ENCODE results near the gene RNF41. TPM values are rescaled to one million over a fixed set of nuclear protein-coding genes. Genes with fewer than 3 reads are reported as not detected.
A peak's percentile ranks its signal among the peaks of the same experiment; 100 is the strongest.
"Not testable (repeated sequence)": the region's sequence is repeated elsewhere in the genome, so short reads cannot be mapped to it uniquely, and the experiment has no call there.

RNF41 gene
- 10 to 100 TPM; 43.5 to 63.2 (median 47.0) TPM for total RNA-seq
- 17.4 TPM for polyA plus RNA-seq
- long read RNA-seq, donor 1, full-length matches to known transcripts: 41 of 66 reads
- long read RNA-seq, donor 1, partial matches to known transcripts: 9 of 66 reads
- long read RNA-seq, donor 1, other reads (novel, unspliced or antisense): 16 of 66 reads
- long read RNA-seq, donor 2, full-length matches to known transcripts: 18 of 21 reads
- long read RNA-seq, donor 2, partial matches to known transcripts: 2 of 21 reads
- long read RNA-seq, donor 2, other reads (novel, unspliced or antisense): 1 of 21 reads
- long read RNA-seq, donor 3, full-length matches to known transcripts: 240 of 303 reads
- long read RNA-seq, donor 3, partial matches to known transcripts: 20 of 303 reads
- long read RNA-seq, donor 3, other reads (novel, unspliced or antisense): 43 of 303 reads
- long read RNA-seq, donor 4, full-length matches to known transcripts: 17 of 27 reads
- long read RNA-seq, donor 4, partial matches to known transcripts: 5 of 27 reads
- long read RNA-seq, donor 4, other reads (novel, unspliced or antisense): 5 of 27 reads

DNA sequence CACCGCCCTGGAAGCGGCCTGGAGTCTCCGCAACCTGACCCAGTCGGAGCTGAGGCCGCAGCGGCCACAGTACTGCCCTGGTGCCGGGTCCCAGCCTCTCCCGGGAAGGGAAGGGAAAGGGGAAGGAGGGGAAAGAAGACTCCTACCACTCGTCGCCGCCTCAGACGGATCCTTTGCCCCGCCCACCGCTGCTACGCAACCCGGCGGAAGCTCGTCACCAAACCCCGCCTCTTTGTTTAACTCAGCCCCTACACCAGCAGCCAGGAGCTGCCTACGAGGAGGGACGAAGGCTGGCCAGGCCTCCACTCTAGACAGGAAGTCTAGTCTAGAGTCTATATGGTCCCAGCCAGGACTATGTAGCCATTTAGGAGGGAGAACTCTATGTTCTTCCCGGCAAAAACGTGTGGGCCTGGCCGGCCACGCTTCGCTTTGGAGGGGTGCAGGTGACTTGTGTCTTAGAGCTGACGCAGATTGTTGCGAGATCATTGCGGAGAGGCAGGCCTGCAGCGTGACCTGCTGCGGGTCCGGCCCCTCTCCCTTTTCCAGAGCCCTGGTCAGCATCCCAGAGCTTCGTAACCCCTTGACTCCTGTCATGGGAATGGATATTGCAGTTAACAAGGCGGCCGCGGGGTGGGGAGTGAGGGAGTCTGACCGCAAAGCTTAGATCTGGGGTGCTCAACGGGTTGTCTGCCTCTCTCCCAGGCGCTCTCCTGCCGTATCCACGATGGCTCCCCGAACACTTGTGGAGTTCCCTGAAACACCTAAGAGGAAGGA, at the start of gene RNF41:
TSS of gene RNF41 (minus strand) at position 166 of the 774 bp plus-strand sequence. CDS start 7,875 bp downstream, outside the sequence.
- ATAC-seq (peak; percentile 93 to 94), DNase-seq (peak; percentile 98 to 99 (median 99))
- WGBS: under 1% methylated on average over 42 of the region's 42 CpGs
- peak within 1 kb of the TSS; percentile 75 for H3K4me3 ChIP-seq (ENCODE audit: low read length)
- H3K27me3 ChIP-seq (ENCODE audit: control insufficient read depth, insufficient read depth): no peaks in the 10 kb centered on the region
- H3K9me3 ChIP-seq (ENCODE audit: control insufficient read depth, low read length): no peaks in the 10 kb centered on the region
- intact Hi-C loops (cut with DNase I): no loop called here
- peaks cover 2% of the 10 kb centered on the region for H3K4me1 ChIP-seq (ENCODE audit: control insufficient read depth, insufficient read depth, low read length)
- H3K27ac ChIP-seq (ENCODE audit: low read length): peak within 1 kb of the TSS; percentile 99

DNA sequence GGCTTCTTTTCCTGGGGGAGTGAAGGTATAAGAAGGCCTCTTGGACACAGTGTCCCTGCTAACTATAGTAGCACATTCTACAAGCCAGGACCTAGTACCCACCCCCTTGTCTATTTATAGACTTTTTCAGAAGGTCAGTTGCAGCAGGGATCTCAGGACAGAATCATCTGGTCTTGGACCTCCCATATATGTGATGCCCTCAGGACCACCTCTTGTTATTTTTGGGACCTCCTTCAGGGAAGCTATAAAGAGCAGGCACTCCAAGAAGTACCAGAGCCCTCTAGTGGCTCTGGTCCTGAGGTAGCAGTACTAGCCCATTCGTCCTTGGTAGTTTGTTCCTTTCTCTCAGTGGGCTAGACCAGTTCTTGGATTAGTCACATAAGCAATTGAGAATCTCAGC, 49.3 kb upstream of the RNF41 start:
- WGBS: 15% methylated on average over 1 of the region's 1 CpG
- intact Hi-C loops (cut with DNase I): no loop called here
- no peak overlapping the region for H3K4me3 ChIP-seq (ENCODE audit: low read length)
- peak; percentile 22 to 52 for ATAC-seq
- no peaks in the 10 kb centered on the region for H3K4me1 ChIP-seq (ENCODE audit: control insufficient read depth, insufficient read depth, low read length)
- H3K27ac ChIP-seq (ENCODE audit: low read length): peak overlapping the region; percentile 65
- no peaks in the 10 kb centered on the region for H3K9me3 ChIP-seq (ENCODE audit: control insufficient read depth, low read length)
- no peak for DNase-seq
- no peaks in the 10 kb centered on the region for H3K27me3 ChIP-seq (ENCODE audit: control insufficient read depth, insufficient read depth)

DNA sequence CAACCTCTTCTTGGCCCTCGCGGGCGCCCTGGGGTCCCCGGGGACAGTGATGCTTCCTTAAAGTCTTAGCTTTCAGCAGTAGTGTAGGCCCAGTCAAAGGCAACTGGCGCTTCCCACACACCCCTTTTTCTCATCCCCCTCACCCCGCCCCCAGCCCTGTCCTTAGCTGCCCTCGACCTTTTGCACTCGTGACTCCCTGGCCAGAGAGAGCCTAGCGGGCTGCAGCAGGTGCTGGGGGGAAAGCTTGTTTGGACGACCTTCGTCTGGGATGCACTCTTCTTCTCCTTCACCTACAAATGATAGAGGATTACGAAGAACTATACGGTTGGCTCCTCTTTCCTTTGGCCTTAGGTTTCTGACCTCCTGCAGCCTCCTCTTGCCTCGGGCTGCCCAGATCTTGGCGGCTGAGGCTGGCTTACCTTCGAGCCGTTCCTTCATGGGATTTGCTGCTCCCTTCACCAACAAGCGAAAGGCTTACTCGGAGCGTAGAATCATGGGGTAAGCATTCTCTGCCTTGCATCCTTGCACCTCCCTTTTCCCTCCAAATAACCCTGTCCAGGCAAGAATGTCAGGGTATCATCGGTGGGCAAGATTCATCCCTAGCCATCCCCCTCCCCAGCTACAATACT, 45.8 kb upstream of the RNF41 start:
- intact Hi-C loops (cut with DNase I): no loop called here
- WGBS: 22% methylated on average over 21 of the region's 21 CpGs
- DNase-seq (no peak), ATAC-seq (peak; percentile 19 to 38)
- Histone ChIP-seq H3K9me3 (ENCODE audit: control insufficient read depth, low read length) (no peaks in the 10 kb centered on the region), H3K27ac (ENCODE audit: low read length) (peak overlapping the region; percentile 97), H3K27me3 (ENCODE audit: control insufficient read depth, insufficient read depth) (no peaks in the 10 kb centered on the region), H3K4me1 (ENCODE audit: control insufficient read depth, insufficient read depth, low read length) (no peaks in the 10 kb centered on the region), H3K4me3 (ENCODE audit: low read length) (peak overlapping the region; percentile 51)

DNA sequence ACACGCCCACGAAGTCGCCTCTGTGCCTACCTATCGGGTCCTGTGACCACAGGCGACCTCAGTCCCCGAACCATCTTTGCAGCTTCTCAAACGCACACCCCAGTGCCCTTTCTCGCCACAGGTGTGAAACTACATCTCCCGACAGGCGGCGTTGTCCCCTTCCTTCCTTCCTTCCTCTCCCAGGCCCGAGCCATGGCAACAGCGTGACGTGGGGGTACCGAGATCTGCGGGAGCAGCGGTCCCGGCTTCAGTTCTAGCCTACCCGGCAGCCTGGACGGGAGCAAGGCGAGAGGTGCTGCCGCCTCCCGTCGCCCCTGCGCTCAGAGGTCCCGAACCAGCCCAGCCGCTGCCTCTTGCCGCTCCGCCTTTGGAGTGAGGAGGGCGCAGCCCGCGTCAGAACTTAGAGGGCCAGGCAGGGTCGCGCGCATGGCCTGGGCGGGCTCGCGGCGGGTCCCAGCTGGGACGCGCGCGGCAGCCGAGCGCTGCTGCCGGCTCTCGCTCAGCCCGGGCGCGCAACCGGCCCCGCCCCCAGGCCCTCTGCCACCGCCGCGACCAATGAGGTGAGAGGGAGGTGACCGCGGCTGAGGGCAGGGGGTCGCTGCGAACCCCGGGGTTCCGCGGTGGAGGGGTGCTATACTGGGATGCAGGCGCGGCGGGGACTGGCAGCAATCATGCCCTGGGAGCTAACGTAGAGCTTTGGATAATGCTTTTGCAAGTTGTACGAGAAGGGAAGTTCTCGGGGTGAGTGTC, 45.1 kb upstream of the RNF41 start, which contains the start of gene COQ10A:
TSS of gene COQ10A (plus strand) at position 250 of the 750 bp plus-strand sequence. CDS start at position 427, 177 bp downstream.
- Histone ChIP-seq H3K27ac (ENCODE audit: low read length) (peak within 1 kb of the TSS; percentile 97), H3K27me3 (ENCODE audit: control insufficient read depth, insufficient read depth) (no peaks in the 10 kb centered on the region), H3K4me1 (ENCODE audit: control insufficient read depth, insufficient read depth, low read length) (no peaks in the 10 kb centered on the region), H3K9me3 (ENCODE audit: control insufficient read depth, low read length) (no peaks in the 10 kb centered on the region), H3K4me3 (ENCODE audit: low read length) (peak within 1 kb of the TSS; percentile 51)
- intact Hi-C loops (cut with DNase I): no loop called here
- DNase-seq (peak; percentile 91 to 96 (median 95)), ATAC-seq (peak; percentile 95 to 97)
- WGBS: under 1% methylated on average over 68 of the region's 68 CpGs

DNA sequence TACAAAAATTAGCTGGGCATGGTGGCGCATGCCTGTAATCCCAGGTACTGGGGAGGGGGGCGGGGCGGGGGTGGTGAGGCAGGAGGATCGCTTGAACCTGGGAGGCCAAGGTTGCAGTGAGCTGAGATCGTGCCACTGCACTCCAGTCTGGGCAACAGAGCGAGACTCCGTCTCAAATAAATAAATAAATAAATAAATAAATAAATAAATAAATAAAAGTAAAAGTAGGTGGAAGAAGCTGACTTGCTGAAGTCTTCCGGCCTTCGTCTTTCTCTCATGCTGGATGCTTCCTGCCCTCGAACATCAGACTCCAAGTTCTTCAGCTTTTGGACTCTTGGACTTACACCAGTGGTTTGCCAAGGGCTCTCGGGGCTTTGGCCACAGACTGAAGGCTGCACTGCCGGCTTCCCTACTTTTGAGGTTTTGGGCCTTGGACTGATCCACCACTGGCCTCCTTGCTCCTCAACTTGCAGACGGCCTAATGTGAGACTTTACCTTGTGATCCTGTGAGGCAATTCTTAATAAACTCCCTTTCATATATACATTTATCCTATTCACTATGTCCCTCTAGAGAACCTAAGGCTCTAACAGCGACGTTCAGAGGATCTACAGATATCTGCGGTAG, 44.5 kb upstream of the RNF41 start:
- H3K27ac ChIP-seq (ENCODE audit: low read length): peak overlapping the region; percentile 97
- intact Hi-C loops (cut with DNase I); DNase-seq; H3K27me3 ChIP-seq (ENCODE audit: control insufficient read depth, insufficient read depth); H3K9me3 ChIP-seq (ENCODE audit: control insufficient read depth, low read length); ATAC-seq; H3K4me1 ChIP-seq (ENCODE audit: control insufficient read depth, insufficient read depth, low read length): not testable (repeated sequence)
- H3K4me3 ChIP-seq (ENCODE audit: low read length): peak overlapping the region; percentile 51
- 54% methylated on average over 16 of the region's 16 CpGs for WGBS

DNA sequence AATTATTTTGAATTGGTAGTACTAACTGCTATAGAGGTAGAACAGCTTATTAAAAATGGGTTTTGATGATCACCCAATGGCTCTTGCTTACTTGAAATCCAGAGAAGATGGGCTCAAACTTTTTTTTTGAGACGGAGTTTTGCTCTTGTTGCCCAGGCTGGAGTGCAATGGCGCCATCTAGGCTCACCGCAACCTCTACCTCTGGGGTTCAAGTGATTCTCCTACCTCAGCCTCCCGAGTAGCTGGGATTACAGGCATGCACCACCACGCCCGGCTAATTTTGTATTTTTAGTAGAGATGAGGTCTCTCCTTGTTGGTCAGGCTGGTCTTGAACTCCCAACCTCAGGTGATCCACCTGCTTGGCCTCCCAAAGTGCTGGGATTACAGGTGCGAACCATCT, 41.2 kb upstream of the RNF41 start:
- ATAC-seq; H3K4me3 ChIP-seq (ENCODE audit: low read length); H3K27me3 ChIP-seq (ENCODE audit: control insufficient read depth, insufficient read depth); H3K4me1 ChIP-seq (ENCODE audit: control insufficient read depth, insufficient read depth, low read length); intact Hi-C loops (cut with DNase I); H3K9me3 ChIP-seq (ENCODE audit: control insufficient read depth, low read length); H3K27ac ChIP-seq (ENCODE audit: low read length): not testable (repeated sequence)
- 87% methylated on average over 7 of the region's 7 CpGs for WGBS
- DNase-seq: peak in 1 of 3 donors; percentile 53

DNA sequence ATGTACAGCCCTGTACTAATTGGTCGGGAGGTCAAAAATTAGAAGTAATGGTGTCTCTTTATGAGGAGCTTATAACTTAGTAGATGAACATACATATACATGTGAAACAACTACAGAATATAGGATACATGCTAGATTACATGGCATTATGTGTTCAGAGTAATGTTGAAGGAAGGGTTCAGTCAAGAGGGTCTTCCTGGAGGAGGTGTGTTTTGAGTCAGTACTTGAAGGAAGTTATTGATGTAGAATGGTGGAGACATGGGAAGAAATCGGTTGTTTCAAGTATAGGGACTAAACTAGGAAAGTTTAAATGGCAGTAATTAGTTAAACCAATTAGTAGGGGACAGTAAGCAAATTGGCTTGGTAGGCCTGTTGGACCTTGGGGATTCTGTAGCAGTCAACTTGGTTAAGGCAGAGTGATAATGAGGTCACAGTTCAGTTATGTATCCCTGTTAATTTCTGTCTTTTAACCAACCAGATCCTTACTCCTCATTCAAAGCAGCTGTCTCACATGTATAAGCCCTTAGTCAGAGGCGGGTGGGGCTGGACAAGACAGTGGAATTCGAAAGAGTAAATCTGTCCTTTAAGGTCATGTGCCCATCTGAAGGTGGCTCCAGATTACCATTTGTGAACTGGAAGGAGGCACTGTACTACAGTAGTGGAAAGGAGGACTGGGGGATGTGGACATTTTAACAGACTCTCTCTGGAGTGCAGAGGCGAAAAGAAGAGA, 39.9 kb upstream of the RNF41 start:
- no peak overlapping the region for H3K4me3 ChIP-seq (ENCODE audit: low read length)
- no peaks in the 10 kb centered on the region for H3K27me3 ChIP-seq (ENCODE audit: control insufficient read depth, insufficient read depth)
- no peaks in the 10 kb centered on the region for H3K9me3 ChIP-seq (ENCODE audit: control insufficient read depth, low read length)
- H3K27ac ChIP-seq (ENCODE audit: low read length): no peak overlapping the region
- no peak for ATAC-seq
- intact Hi-C loops (cut with DNase I): no loop called here
- WGBS: 86% methylated on average over 5 of the region's 5 CpGs
- no peak for DNase-seq
- H3K4me1 ChIP-seq (ENCODE audit: control insufficient read depth, insufficient read depth, low read length): peaks cover 11% of the 10 kb centered on the region

DNA sequence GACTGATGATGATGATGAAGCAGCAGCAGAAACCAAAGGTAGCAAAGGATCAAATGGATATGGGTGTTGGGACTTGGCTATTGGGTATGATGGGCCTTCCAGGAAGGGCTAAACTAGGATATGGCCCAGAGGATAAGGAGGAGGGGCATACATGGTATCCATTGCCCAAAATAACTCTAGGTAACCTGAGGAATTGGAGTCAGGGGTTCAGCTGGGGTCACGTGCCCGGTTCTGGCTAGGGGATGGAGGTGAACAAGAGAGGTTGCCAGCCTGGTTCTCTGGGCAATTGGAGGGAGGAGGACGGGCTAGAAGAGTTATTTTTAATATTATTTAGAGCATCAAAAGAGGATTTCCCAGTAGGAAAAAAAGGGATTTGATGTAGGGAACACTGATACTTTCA, 39.2 kb upstream of the RNF41 start:
- Histone ChIP-seq H3K4me3 (ENCODE audit: low read length) (no peak overlapping the region), H3K4me1 (ENCODE audit: control insufficient read depth, insufficient read depth, low read length) (peaks cover 12% of the 10 kb centered on the region), H3K27ac (ENCODE audit: low read length) (no peak overlapping the region), H3K27me3 (ENCODE audit: control insufficient read depth, insufficient read depth) (no peaks in the 10 kb centered on the region), H3K9me3 (ENCODE audit: control insufficient read depth, low read length) (no peaks in the 10 kb centered on the region)
- intact Hi-C loops (cut with DNase I): no loop called here
- ATAC-seq (no peak), DNase-seq (no peak)
- WGBS: 91% methylated on average over 3 of the region's 3 CpGs

DNA sequence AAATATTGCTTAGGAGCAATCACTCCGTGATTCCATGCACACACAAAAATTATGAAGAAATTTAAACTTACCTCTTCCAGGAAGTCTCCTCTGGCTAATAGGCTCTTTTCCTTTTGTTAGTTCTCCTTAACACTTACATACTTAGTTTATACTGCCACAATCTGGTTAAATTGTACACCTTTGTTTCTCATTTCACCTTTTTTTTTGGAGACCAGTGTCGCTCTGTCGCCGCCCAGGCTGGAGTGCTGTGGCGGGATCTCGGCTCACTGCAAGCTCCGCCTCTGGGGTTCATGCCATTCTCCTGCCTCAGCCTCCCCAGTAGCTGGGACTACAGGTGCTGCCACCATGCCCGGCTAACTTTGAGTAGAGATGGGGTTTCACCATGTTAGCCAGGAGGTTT, 38.7 kb upstream of the RNF41 start:
- peaks cover 12% of the 10 kb centered on the region for H3K4me1 ChIP-seq (ENCODE audit: control insufficient read depth, insufficient read depth, low read length)
- no peaks in the 10 kb centered on the region for H3K9me3 ChIP-seq (ENCODE audit: control insufficient read depth, low read length)
- ATAC-seq (no peak), DNase-seq (no peak)
- no peak overlapping the region for H3K27ac ChIP-seq (ENCODE audit: low read length)
- intact Hi-C loops (cut with DNase I): no loop called here
- H3K27me3 ChIP-seq (ENCODE audit: control insufficient read depth, insufficient read depth): no peaks in the 10 kb centered on the region
- 95% methylated on average over 8 of the region's 8 CpGs for WGBS
- no peak overlapping the region for H3K4me3 ChIP-seq (ENCODE audit: low read length)
